Measurements from ENCODE around the gene VGLL4. TPM values are rescaled to one million over a fixed set of nuclear protein-coding genes. Genes with fewer than 3 reads are reported as not detected.
"Not testable (repeated sequence)": the region's sequence is repeated elsewhere in the genome, so short reads cannot be mapped to it uniquely, and the experiment has no call there.

Gene VGLL4
- total RNA-seq, 3 donors from 2014 or later, result 42.5 to 51.3 (median 46.4) TPM

- no peak for TF ChIP-seq CTCF (IDR thresholded peaks at IDR 0.05)
- intact Hi-C loops (cut with DNase I, micrococcal nuclease), result no loop called here
- H3K4me1 ChIP-seq (ENCODE audit: low read depth), result no peaks in the 10 kb centered on the region
- no peaks in the 10 kb centered on the region for H3K9me3 ChIP-seq
- H3K4me3 ChIP-seq, result no peak overlapping the region
- H3K36me3 ChIP-seq (ENCODE audit: low read depth), result no peaks in the 10 kb centered on the region
- DNase-seq (no peak), ATAC-seq (no peak)
Measured at GRCh38 chr3:11534793-11535101, 109.0 kb downstream of the VGLL4 start.

GRCh38 chr3:11534011-11534792 lies 109.5 kb downstream of the VGLL4 start:
- no peak overlapping the region for H3K4me3 ChIP-seq
- H3K9me3 ChIP-seq, result no peaks in the 10 kb centered on the region
- no peaks in the 10 kb centered on the region for H3K36me3 ChIP-seq (ENCODE audit: low read depth)
- ATAC-seq (peak; percentile 18), DNase-seq (no peak)
- intact Hi-C loops (cut with DNase I, micrococcal nuclease), result no loop called here
- no peaks in the 10 kb centered on the region for H3K4me1 ChIP-seq (ENCODE audit: low read depth)
- no peak for TF ChIP-seq CTCF (IDR thresholded peaks at IDR 0.05)

GRCh38 chr3:11532931-11533391 lies 110.8 kb downstream of the VGLL4 start:
- intact Hi-C loops (cut with DNase I, micrococcal nuclease), result no loop called here
- DNase-seq (no peak), ATAC-seq (no peak)
- no peak for TF ChIP-seq CTCF (IDR thresholded peaks at IDR 0.05)
- Histone ChIP-seq H3K9me3 (no peaks in the 10 kb centered on the region), H3K4me3 (no peak overlapping the region), H3K36me3 (ENCODE audit: low read depth) (no peaks in the 10 kb centered on the region), H3K4me1 (ENCODE audit: low read depth) (no peaks in the 10 kb centered on the region)

- Histone ChIP-seq H3K36me3 (ENCODE audit: low read depth) (no peaks in the 10 kb centered on the region), H3K9me3 (no peaks in the 10 kb centered on the region), H3K4me1 (ENCODE audit: low read depth) (no peaks in the 10 kb centered on the region), H3K4me3 (no peak overlapping the region)
- ATAC-seq (no peak), DNase-seq (no peak)
- TF ChIP-seq CTCF (IDR thresholded peaks at IDR 0.05), result no peak
- intact Hi-C loops (cut with DNase I, micrococcal nuclease), result no loop called here
Measured at GRCh38 chr3:11530153-11530721, 113.5 kb downstream of the VGLL4 start.

- DNase-seq (no peak), ATAC-seq (no peak)
- intact Hi-C loops (cut with DNase I, micrococcal nuclease), result no loop called here
- TF ChIP-seq CTCF (IDR thresholded peaks at IDR 0.05), result no peak
- Histone ChIP-seq H3K9me3 (no peaks in the 10 kb centered on the region), H3K4me3 (no peak overlapping the region), H3K36me3 (ENCODE audit: low read depth) (no peaks in the 10 kb centered on the region), H3K4me1 (ENCODE audit: low read depth) (no peaks in the 10 kb centered on the region)
Measured at GRCh38 chr3:11529281-11529680, 114.4 kb downstream of the VGLL4 start.

GRCh38 chr3:11526121-11526520 lies 117.6 kb downstream of the VGLL4 start:
- DNase-seq; H3K9me3 ChIP-seq; intact Hi-C loops (cut with DNase I, micrococcal nuclease); ATAC-seq; H3K36me3 ChIP-seq (ENCODE audit: low read depth); H3K4me1 ChIP-seq (ENCODE audit: low read depth); H3K4me3 ChIP-seq: not testable (repeated sequence)
